Psoas muscle (tissue), 8 donors: ENCODE measurements around the gene IFT122. TPM values are rescaled to one million over a fixed set of nuclear protein-coding genes. Genes with fewer than 3 reads are reported as not detected.
A peak's percentile ranks its signal among the peaks of the same experiment; 100 is the strongest.
"Not testable (repeated sequence)": the region's sequence is repeated elsewhere in the genome, so short reads cannot be mapped to it uniquely, and the experiment has no call there.

Experiments used
- ATAC-seq, 4 donors: fragments of 200-7000 bp; cut with Tn5 transposase; one replicate each; pipeline ENCODE4 v1.9.1; 2020; ENCODE audit warnings: moderate library complexity in 3 of 4, mild to moderate bottlenecking in 2 of 4
- DNase-seq, 2 donors: peaks; one replicate each; pipeline ENCODE4 v3.0.0-alpha.2; 2020
- H3K27ac ChIP-seq: fragments of 200-600 bp; one replicate; pipeline ENCODE4 v1.8.0; 2022
- H3K27me3 ChIP-seq, 3 donors: fragments of 200-600 bp in 1 of 3; one replicate each; pipeline versions ENCODE4 v1.6.1 to v1.8.0; 2013 to 2022; ENCODE audit warnings: low read length in 2 of 3, mild to moderate bottlenecking in 2 of 3, moderate library complexity in 1 of 3; ENCODE audit not compliant: insufficient read depth in 3 of 3
- H3K36me3 ChIP-seq, 2 donors: fragments of 200-600 bp in 1 of 2; one replicate each; pipeline versions ENCODE4 v1.6.1 to v1.8.0; 2013 to 2022; ENCODE audit warnings: low read depth in 1 of 2, mild to moderate bottlenecking in 1 of 2, moderate library complexity in 1 of 2; ENCODE audit not compliant: insufficient read depth in 1 of 2
- H3K4me1 ChIP-seq: fragments of 200-600 bp; one replicate; pipeline ENCODE4 v1.8.0; 2022
- H3K4me3 ChIP-seq: fragments of 200-600 bp; one replicate; pipeline ENCODE4 v1.8.0; 2022; ENCODE audit warnings: mild to moderate bottlenecking
- H3K9me3 ChIP-seq: fragments of 200-600 bp; one replicate; pipeline ENCODE4 v1.8.0; 2022
- CTCF ChIP-seq: fragments of 200-600 bp; IDR thresholded peaks from one replicate; pipeline ENCODE4 v1.8.0; 2022; ENCODE audit warnings: antibody characterized with exemption
- WGBS, 3 donors: extraction: QIAGEN DNeasy Blood & Tissue Kit; methylation state at CpG; one replicate each; pipeline versions ENCODE4 v1.1.6 to v1.1.7; 2013; 5-methylcytosine and 5-hydroxymethylcytosine counted together
- intact Hi-C, 2 donors: fragments of 100-400 bp; cut with DNase I; formaldehyde crosslinking; loops; one replicate each; pipeline versions ENCODE4 v1.11.0 to v1.14.2; 2022
- polyA plus RNA-seq, 3 donors: library from polyadenylated mRNA; stranded (reverse); fragments of 200-250 nt; gene quantifications; one replicate each; pipeline ENCODE4 v1.2.3, GENCODE V29; 2013
- total RNA-seq, 4 donors: library from RNA; stranded (reverse); fragmentation: NEBNext Ultra II Directional in 2 of 4; extraction: Animal tissue kit (Norgen Biotek cat#: 25700) in 2 of 4; gene quantifications; one replicate each; pipeline versions ENCODE4 v1.2.1 to v1.2.4, GENCODE V29; 2021 to 2023
- donor health status: healthy with polysubstance abuse.
- donor health status: DM: no; HTN: no; CAD: no; lungs with moderate emphysema.
- donor health status: Bipolar disorder and iron deficiency.
- donor health status: healthy.
- donor health status: DM: yes; HTN: yes; CAD: no.
- donor health status: DM: no; HTN: no; CAD: no.
- donor health status: DM: no; HTN: no; CAD: no.
- donor health status: DM: yes; HTN: yes; CAD: no.

The IFT122 gene
- total and polyA plus RNA-seq, 7 donors: 2.3 to 7.3 (median 4.5) TPM

- no peak for TF ChIP-seq CTCF
- H3K27ac ChIP-seq: no peak overlapping the region
- DNase-seq (no peak), ATAC-seq (no peak)
- H3K4me3 ChIP-seq: no peak overlapping the region
- H3K36me3 ChIP-seq: peaks cover 2 to 39% of the 10 kb centered on the region in 2 donors
- no peaks in the 10 kb centered on the region for H3K4me1 ChIP-seq
- 90 to 93% (median 92%) methylated on average over 6 of the region's 6 CpGs for WGBS, 3 donors
- intact Hi-C loops: no loop called here
- H3K27me3 ChIP-seq: no peaks in the 10 kb centered on the region
- no peaks in the 10 kb centered on the region for H3K9me3 ChIP-seq
Observed at GRCh38 chr3:129476586-129476985, 36.6 kb downstream of the IFT122 start.

GRCh38 chr3:129481225-129481765, 41.3 kb downstream of the IFT122 start:
- not testable (repeated sequence) for ATAC-seq, H3K4me3 ChIP-seq, H3K4me1 ChIP-seq, H3K27me3 ChIP-seq, H3K9me3 ChIP-seq
- intact Hi-C loops: loop anchor here in 1 of 2 donors (5.0 kb wide), 1 partner anchor 39 kb away; the partner anchor contains the start of gene IFT122
- 41 to 46% (median 41%) methylated on average over 6 to 8 of the region's 11 CpGs for WGBS, 3 donors
- Histone ChIP-seq H3K27ac (peak overlapping the region; percentile 50), H3K36me3 (peaks cover 0 to 28% of the 10 kb centered on the region in 2 donors)
- DNase-seq: peak in 1 of 2 donors; percentile 67

- peak overlapping the region; percentile 50 for H3K27ac ChIP-seq
- intact Hi-C loops: loop anchor here in 1 of 2 donors (5.0 kb wide), 1 partner anchor 40 kb away; the partner anchor contains the start of gene IFT122
Observed at GRCh38 chr3:129481766-129482332, 41.8 kb downstream of the IFT122 start.

GRCh38 chr3:129482721-129483120, 42.7 kb downstream of the IFT122 start:
- DNase-seq (no peak), ATAC-seq (no peak)
- no peak for TF ChIP-seq CTCF
- H3K4me1 ChIP-seq: peaks cover 21% of the 10 kb centered on the region
- no peak overlapping the region for H3K4me3 ChIP-seq
- peaks cover 0 to 14% of the 10 kb centered on the region in 2 donors for H3K36me3 ChIP-seq
- H3K27ac ChIP-seq: peak overlapping the region; percentile 47
- 63 to 73% (median 67%) methylated on average over 1 of the region's 1 CpG for WGBS, 3 donors
- intact Hi-C loops: loop anchor here in 1 of 2 donors (5.0 kb wide), 1 partner anchor 40 kb away; the partner anchor contains the start of gene IFT122
- H3K27me3 ChIP-seq: no peaks in the 10 kb centered on the region
- H3K9me3 ChIP-seq: no peaks in the 10 kb centered on the region

More at GRCh38 chr3:129481766-129482332, 41.8 kb downstream of the IFT122 start:
- DNase-seq: peak; percentile 63 to 76
- no peak for TF ChIP-seq CTCF
- peaks cover 14% of the 10 kb centered on the region for H3K4me1 ChIP-seq
- H3K9me3 ChIP-seq: no peaks in the 10 kb centered on the region
- ATAC-seq: peak in 2 of 4 donors; percentile 18 to 26
- H3K4me3 ChIP-seq: no peak overlapping the region
- WGBS, 3 donors: 52 to 64% (median 56%) methylated on average over 12 of the region's 12 CpGs
- H3K27me3 ChIP-seq: no peaks in the 10 kb centered on the region
- H3K36me3 ChIP-seq: peaks cover 0 to 22% of the 10 kb centered on the region in 2 donors

- Histone ChIP-seq H3K4me1 (peaks cover 21% of the 10 kb centered on the region), H3K4me3 (no peak overlapping the region), H3K27ac (no peak overlapping the region), H3K36me3 (peaks cover 0 to 6% of the 10 kb centered on the region in 2 donors), H3K27me3 (no peaks in the 10 kb centered on the region), H3K9me3 (no peaks in the 10 kb centered on the region)
- ATAC-seq: no peak
- no peak for TF ChIP-seq CTCF
- 84 to 92% (median 91%) methylated on average over 8 of the region's 8 CpGs for WGBS, 3 donors
- no peak for DNase-seq
- intact Hi-C loops: loop anchor here in 1 of 2 donors (5.0 kb wide), 1 partner anchor 42 kb away; the partner anchor contains the start of gene IFT122
Observed at GRCh38 chr3:129483870-129484269, 43.8 kb downstream of the IFT122 start.

GRCh38 chr3:129485146-129485545, 45.1 kb downstream of the IFT122 start:
- intact Hi-C loops, DNase-seq, ATAC-seq, H3K27me3 ChIP-seq, H3K4me3 ChIP-seq, H3K36me3 ChIP-seq, H3K9me3 ChIP-seq: not testable (repeated sequence)
- 88 to 95% (median 90%) methylated on average over 6 of the region's 6 CpGs for WGBS, 3 donors
- Histone ChIP-seq H3K27ac (peak overlapping the region; percentile 64), H3K4me1 (peaks cover 25% of the 10 kb centered on the region)
